ENCODE data around the gene F8.

GRCh38 chrX:155005190-155005589, 17.3 kb downstream of the F8 start:
- no peak for TF ChIP-seq SP1 (CRISPR knock-in tag; IDR thresholded peaks at IDR 0.05)
- no peak for TF ChIP-seq STAG1 (CRISPR knock-in tag; IDR thresholded peaks at IDR 0.05; ENCODE audit: borderline replicate concordance)
- TF ChIP-seq ELK1 (CRISPR knock-in tag; IDR thresholded peaks at IDR 0.05): no peak
- no peak for TF ChIP-seq PHB (CRISPR knock-in tag; IDR thresholded peaks at IDR 0.05)
- TF ChIP-seq, protein P1, sequence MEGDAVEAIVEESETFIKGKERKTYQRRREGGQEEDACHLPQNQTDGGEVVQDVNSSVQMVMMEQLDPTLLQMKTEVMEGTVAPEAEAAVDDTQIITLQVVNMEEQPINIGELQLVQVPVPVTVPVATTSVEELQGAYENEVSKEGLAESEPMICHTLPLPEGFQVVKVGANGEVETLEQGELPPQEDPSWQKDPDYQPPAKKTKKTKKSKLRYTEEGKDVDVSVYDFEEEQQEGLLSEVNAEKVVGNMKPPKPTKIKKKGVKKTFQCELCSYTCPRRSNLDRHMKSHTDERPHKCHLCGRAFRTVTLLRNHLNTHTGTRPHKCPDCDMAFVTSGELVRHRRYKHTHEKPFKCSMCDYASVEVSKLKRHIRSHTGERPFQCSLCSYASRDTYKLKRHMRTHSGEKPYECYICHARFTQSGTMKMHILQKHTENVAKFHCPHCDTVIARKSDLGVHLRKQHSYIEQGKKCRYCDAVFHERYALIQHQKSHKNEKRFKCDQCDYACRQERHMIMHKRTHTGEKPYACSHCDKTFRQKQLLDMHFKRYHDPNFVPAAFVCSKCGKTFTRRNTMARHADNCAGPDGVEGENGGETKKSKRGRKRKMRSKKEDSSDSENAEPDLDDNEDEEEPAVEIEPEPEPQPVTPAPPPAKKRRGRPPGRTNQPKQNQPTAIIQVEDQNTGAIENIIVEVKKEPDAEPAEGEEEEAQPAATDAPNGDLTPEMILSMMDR (IDR thresholded peaks at IDR 0.05 in 2 of 3, conservative IDR thresholded peaks at IDR 0.05 in 1 of 3; ENCODE audit: insufficient read depth in 2 of 3, low read depth in 1 of 3, low read length in 3 of 3): no peak

Data from K562 (cell line).